GDM1 (cell line): Measurements from ENCODE around the gene RRP12.

ENCODE experiments used
- DNase-seq: peaks from one replicate; lab custom pipeline; 2025; lab: John Stamatoyannopoulos, UW

Gene RRP12

GRCh38 chr10:97312897-97313296, 88.2 kb downstream of the RRP12 start:
- no peak for DNase-seq

DNA sequence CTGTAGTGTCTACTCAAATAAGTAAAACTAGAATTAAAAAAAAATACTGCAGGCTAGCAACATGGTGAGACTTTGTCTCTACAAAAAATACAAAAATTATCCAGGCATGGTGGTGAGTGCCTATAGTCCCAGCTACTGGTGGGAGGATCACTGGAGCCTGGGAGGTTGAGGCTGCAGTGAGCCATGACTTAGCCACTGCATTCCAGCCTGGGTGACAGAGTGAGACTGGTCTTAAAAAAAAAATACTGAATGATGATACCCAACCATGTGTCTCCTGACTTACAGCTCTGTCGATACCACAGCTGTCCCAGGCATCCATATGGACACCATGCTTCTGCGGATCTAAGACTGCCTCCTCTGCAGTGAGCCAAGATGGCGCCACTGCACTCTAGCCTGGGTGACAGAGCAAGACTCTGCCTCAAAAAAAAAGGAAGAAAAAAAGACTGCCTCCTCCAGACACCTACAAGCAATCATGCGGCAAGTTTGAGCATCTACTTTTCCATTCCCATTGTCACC, 90.0 kb downstream of the RRP12 start:
- no peak for DNase-seq

DNA sequence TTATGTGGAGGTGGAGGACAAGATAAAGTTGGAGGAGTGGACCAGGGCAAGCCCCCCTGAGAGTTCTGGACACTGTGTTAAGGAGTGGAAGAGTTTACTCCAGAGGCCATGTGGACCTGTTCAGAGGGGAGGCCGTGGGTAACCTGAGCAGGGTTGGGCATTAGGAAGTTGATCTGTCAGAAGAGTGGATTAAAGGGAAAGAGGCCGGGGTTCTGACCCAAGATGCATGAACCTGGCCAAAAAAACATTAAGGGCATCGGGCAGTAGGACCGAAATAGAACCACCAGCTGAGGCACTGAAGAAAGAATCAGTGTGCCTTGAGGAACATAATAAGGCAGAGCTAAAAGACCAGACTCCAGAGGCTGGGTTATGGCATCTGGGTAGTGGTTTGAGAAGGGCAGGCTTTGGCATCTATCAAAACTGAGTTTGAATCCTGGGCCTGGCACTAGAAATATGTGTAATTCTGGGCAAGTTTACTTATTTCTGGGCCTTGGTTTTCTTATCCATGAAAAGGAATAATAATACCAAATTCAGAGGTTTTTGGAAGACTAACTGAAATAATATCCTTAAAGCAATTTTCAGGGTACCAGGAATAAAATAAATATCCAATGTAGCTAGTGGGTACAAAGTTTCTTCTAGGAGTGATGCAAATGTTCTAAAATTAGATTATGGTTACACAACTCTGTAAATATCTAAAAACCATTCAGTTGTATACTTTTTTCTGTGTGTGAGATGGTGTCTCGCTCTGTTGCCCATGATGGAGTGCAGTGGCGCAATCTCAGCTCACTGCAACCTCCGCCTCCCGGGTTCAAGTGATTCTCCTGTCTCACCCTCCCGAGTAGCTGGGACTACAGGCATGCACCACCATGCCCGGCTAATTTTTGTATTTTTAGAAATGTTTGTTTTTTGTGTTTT, 93.0 kb downstream of the RRP12 start:
- no peak for DNase-seq

DNA sequence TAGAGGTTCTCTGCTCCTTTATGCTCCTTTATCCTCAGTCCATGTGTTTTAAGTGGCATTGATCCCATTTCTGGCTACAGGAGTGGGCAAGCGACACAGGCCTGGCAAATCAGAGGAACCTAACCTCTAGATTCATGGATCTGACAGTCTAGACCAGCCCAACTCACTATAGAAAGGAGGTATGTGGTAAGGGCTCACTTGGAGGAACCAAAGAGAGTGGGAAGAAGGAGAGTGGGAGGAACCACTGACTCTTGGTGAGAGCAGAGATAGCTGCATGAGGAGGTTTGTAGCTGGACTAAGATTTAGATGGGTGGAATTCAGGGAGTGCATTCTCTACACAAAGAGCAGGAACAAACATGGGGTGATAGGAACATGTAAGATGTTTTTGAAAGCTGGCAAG, 93.7 kb downstream of the RRP12 start:
- DNase-seq, result no peak
